Astrocyte (in vitro differentiated cells and primary cell): ENCODE measurements around the gene THSD7B. TPM values are rescaled to one million over a fixed set of nuclear protein-coding genes. Genes with fewer than 3 reads are reported as not detected.

ENCODE experiments used
- DNase-seq: peaks from one replicate; pipeline ENCODE4 v3.0.0-alpha.2; 2010; ENCODE audit warnings: low read depth
- FAIRE-seq: peaks from 2 replicates; lab custom pipeline; 2011; peaks lifted over from hg19 to GRCh38; lab: Jason Lieb, UNC
- H2AFZ ChIP-seq: 2 replicates; pipeline ENCODE4 v1.6.0; 2012; ENCODE audit warnings: low read depth, low read length, inconsistent platforms
- H3K27ac ChIP-seq: 2 replicates; pipeline ENCODE4 v1.5.1; 2011; ENCODE audit warnings: low read depth, low read length, inconsistent platforms
- H3K27me3 ChIP-seq: 2 replicates; pipeline ENCODE4 v1.6.0; 2011; ENCODE audit warnings: low read length, inconsistent platforms; ENCODE audit not compliant: insufficient read depth
- H3K36me3 ChIP-seq: 2 replicates; pipeline ENCODE4 v1.5.1; 2011; ENCODE audit warnings: low read length, inconsistent platforms; ENCODE audit not compliant: insufficient read depth
- H3K4me1 ChIP-seq: 2 replicates; pipeline ENCODE4 v1.5.1; 2011; ENCODE audit warnings: low read length, inconsistent platforms; ENCODE audit not compliant: insufficient read depth
- H3K4me2 ChIP-seq: 2 replicates; pipeline ENCODE4 v1.6.0; 2012; ENCODE audit warnings: low read length, inconsistent platforms
- H3K4me3 ChIP-seq: 2 replicates; pipeline ENCODE4 v1.5.1; 2011; ENCODE audit warnings: low read depth, mild to moderate bottlenecking, low read length, inconsistent platforms; ENCODE audit not compliant: insufficient read depth
- H3K79me2 ChIP-seq: 2 replicates; pipeline ENCODE4 v1.6.0; 2012; ENCODE audit warnings: mild to moderate bottlenecking, low read length, inconsistent platforms; ENCODE audit not compliant: insufficient read depth
- H3K9ac ChIP-seq: 2 replicates; pipeline ENCODE4 v1.6.0; 2012; ENCODE audit warnings: mild to moderate bottlenecking, low read length, inconsistent platforms
- H3K9me3 ChIP-seq: 2 replicates; pipeline ENCODE4 v1.5.1; 2012; ENCODE audit warnings: low read depth, mild to moderate bottlenecking, low read length, inconsistent platforms; ENCODE audit not compliant: insufficient read depth
- H4K20me1 ChIP-seq: 2 replicates; pipeline ENCODE4 v1.6.0; 2012; ENCODE audit warnings: low read length, inconsistent platforms; ENCODE audit not compliant: insufficient read depth
- H3K27ac Mint-ChIP-seq: one replicate; pipeline ENCODE4 v1.8.0; 2021; ENCODE audit warnings: mild to moderate bottlenecking, mixed read lengths; ENCODE audit not compliant: unreplicated experiment
- H3K27me3 Mint-ChIP-seq: one replicate; pipeline ENCODE4 v1.8.0; 2021; ENCODE audit warnings: low read depth, mixed read lengths; ENCODE audit not compliant: unreplicated experiment
- H3K36me3 Mint-ChIP-seq: one replicate; pipeline ENCODE4 v1.8.0; 2021; ENCODE audit warnings: low read depth, mixed read lengths; ENCODE audit not compliant: unreplicated experiment
- H3K4me1 Mint-ChIP-seq: one replicate; pipeline ENCODE4 v1.8.0; 2021; ENCODE audit warnings: low read depth, mixed read lengths; ENCODE audit not compliant: unreplicated experiment
- H3K4me3 Mint-ChIP-seq: one replicate; pipeline ENCODE4 v1.8.0; 2021; ENCODE audit warnings: mild to moderate bottlenecking, moderate library complexity, mixed read lengths; ENCODE audit not compliant: unreplicated experiment
- H3K9me3 Mint-ChIP-seq: one replicate; pipeline ENCODE4 v1.8.0; 2021; ENCODE audit warnings: mild to moderate bottlenecking, mixed read lengths; ENCODE audit not compliant: unreplicated experiment
- CTCF ChIP-seq: IDR thresholded peaks from 2 replicates; pipeline ENCODE4 v1.5.1; 2011; ENCODE audit warnings: low read depth, mild to moderate bottlenecking, inconsistent platforms, low read length, moderate library complexity; ENCODE audit not compliant: insufficient read depth
- EZH2 ChIP-seq: IDR thresholded peaks from 2 replicates; pipeline ENCODE4 v1.6.1; 2012; ENCODE audit warnings: mild to moderate bottlenecking, low read length, inconsistent platforms; ENCODE audit not compliant: insufficient read depth
- total RNA-seq: library from RNA; stranded (reverse); gene quantifications from 2 replicates; pipeline ENCODE4 v1.2.1, GENCODE V29; 2021

Gene THSD7B
- total RNA-seq, 1 donor from 2014 or later = 0.18 TPM

DNA sequence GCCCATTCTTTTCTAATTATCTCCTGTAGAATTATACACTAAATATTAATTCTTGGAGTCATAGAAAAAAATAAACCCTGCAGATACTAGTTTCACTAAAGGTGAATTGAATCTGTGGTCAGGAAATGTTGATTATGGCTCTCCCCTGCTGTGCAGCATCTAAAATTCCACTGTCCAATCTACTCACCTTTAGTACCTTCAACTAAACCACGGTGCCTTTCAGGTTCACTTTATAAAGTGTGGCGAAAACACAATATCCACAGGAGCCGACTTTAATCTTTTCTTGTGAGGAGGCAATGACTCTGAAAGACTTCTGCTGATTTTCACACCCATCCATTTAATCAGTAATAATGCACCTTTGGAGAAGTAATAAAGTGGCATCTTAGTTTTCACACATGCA lies 402.3 kb downstream of the THSD7B start:
- TF ChIP-seq EZH2 (no peak), CTCF (no peak)
- H3K36me3 Mint-ChIP-seq = no peaks in the 10 kb centered on the region
- peaks cover 3% of the 10 kb centered on the region for H3K9me3 Mint-ChIP-seq
- H3K27ac Mint-ChIP-seq = no peak overlapping the region
- H3K79me2 ChIP-seq = no peaks in the 10 kb centered on the region
- no peak overlapping the region for H3K4me3 Mint-ChIP-seq
- H3K4me1 ChIP-seq = peaks cover 5% of the 10 kb centered on the region
- H3K36me3 ChIP-seq = no peaks in the 10 kb centered on the region
- no peaks in the 10 kb centered on the region for H4K20me1 ChIP-seq
- H2AFZ ChIP-seq = no peak overlapping the region
- H3K9ac ChIP-seq = no peak overlapping the region
- H3K4me1 Mint-ChIP-seq = peaks cover 16% of the 10 kb centered on the region
- no peaks in the 10 kb centered on the region for H3K27me3 Mint-ChIP-seq
- no peak overlapping the region for H3K4me3 ChIP-seq
- H3K4me2 ChIP-seq = no peak overlapping the region
- no peaks in the 10 kb centered on the region for H3K27me3 ChIP-seq
- FAIRE-seq (no peak), DNase-seq (no peak)
- no peak overlapping the region for H3K27ac ChIP-seq
- peaks cover 4% of the 10 kb centered on the region for H3K9me3 ChIP-seq

- Histone ChIP-seq H3K36me3 (no peaks in the 10 kb centered on the region), H3K4me2 (no peak overlapping the region), H3K27me3 (no peaks in the 10 kb centered on the region), H3K27ac (no peak overlapping the region), H3K4me3 (no peak overlapping the region), H3K9ac (no peak overlapping the region), H3K79me2 (no peaks in the 10 kb centered on the region), H2AFZ (no peak overlapping the region), H4K20me1 (no peaks in the 10 kb centered on the region), H3K9me3 (peaks cover 4% of the 10 kb centered on the region), H3K4me1 (peaks cover 5% of the 10 kb centered on the region)
- Mint-ChIP-seq H3K4me3 (no peak overlapping the region), H3K27me3 (no peaks in the 10 kb centered on the region), H3K27ac (no peak overlapping the region), H3K4me1 (peaks cover 23% of the 10 kb centered on the region), H3K36me3 (no peaks in the 10 kb centered on the region), H3K9me3 (no peaks in the 10 kb centered on the region)
- FAIRE-seq (no peak), DNase-seq (peak; percentile 10)
- TF ChIP-seq CTCF (no peak), EZH2 (no peak)
Observed at GRCh38 chr2:137168552-137168951, 403.2 kb downstream of the THSD7B start.

- H3K4me1 ChIP-seq = peaks cover 5% of the 10 kb centered on the region
- DNase-seq (peak; percentile 36), FAIRE-seq (no peak)
- peaks cover 26% of the 10 kb centered on the region for H3K4me1 Mint-ChIP-seq
- no peak overlapping the region for H3K27ac ChIP-seq
- H3K9me3 ChIP-seq = no peaks in the 10 kb centered on the region
- peak overlapping the region; percentile 18 for H3K4me2 ChIP-seq
- H3K27me3 ChIP-seq = no peaks in the 10 kb centered on the region
- no peaks in the 10 kb centered on the region for H3K36me3 Mint-ChIP-seq
- H3K36me3 ChIP-seq = no peaks in the 10 kb centered on the region
- no peak overlapping the region for H3K27ac Mint-ChIP-seq
- no peaks in the 10 kb centered on the region for H3K79me2 ChIP-seq
- no peak overlapping the region for H3K4me3 ChIP-seq
- TF ChIP-seq EZH2 (no peak), CTCF (no peak)
- H4K20me1 ChIP-seq = no peaks in the 10 kb centered on the region
- no peak overlapping the region for H3K9ac ChIP-seq
- H2AFZ ChIP-seq = no peak overlapping the region
- H3K9me3 Mint-ChIP-seq = no peaks in the 10 kb centered on the region
- no peaks in the 10 kb centered on the region for H3K27me3 Mint-ChIP-seq
- no peak overlapping the region for H3K4me3 Mint-ChIP-seq
Observed at GRCh38 chr2:137172162-137172561, 406.8 kb downstream of the THSD7B start.
